Astrocyte of the cerebellum (primary cell): ENCODE measurements around the gene OGA.

Source experiments
- DNase-seq: peaks from one replicate; pipeline ENCODE4 v3.0.0-alpha.2; 2011; ENCODE audit warnings: low read depth
- H3K4me3 ChIP-seq: 2 replicates; pipeline ENCODE4 v1.5.1; 2011; ENCODE audit warnings: mild to moderate bottlenecking, low read depth, low read length, moderate library complexity
- in situ Hi-C: cut with HindIII; loops from 2 replicates; pipeline ENCODE4 v1.10.0; 2017; ENCODE audit warnings: low sequenced_read_pairs
- TF ChIP-seq, protein P1 (sequence below): IDR thresholded peaks from 2 replicates; pipeline ENCODE4 v1.5.1; 2012; ENCODE audit warnings: low read length, low read depth, moderate library complexity, mild to moderate bottlenecking; ENCODE audit errors: missing control alignments

The OGA gene

GRCh38 chr10:101841826-101842225 lies 23.6 kb upstream of the OGA start:
- H3K4me3 ChIP-seq = no peak overlapping the region
- in situ Hi-C loops = no loop called here
- TF ChIP-seq, protein P1, sequence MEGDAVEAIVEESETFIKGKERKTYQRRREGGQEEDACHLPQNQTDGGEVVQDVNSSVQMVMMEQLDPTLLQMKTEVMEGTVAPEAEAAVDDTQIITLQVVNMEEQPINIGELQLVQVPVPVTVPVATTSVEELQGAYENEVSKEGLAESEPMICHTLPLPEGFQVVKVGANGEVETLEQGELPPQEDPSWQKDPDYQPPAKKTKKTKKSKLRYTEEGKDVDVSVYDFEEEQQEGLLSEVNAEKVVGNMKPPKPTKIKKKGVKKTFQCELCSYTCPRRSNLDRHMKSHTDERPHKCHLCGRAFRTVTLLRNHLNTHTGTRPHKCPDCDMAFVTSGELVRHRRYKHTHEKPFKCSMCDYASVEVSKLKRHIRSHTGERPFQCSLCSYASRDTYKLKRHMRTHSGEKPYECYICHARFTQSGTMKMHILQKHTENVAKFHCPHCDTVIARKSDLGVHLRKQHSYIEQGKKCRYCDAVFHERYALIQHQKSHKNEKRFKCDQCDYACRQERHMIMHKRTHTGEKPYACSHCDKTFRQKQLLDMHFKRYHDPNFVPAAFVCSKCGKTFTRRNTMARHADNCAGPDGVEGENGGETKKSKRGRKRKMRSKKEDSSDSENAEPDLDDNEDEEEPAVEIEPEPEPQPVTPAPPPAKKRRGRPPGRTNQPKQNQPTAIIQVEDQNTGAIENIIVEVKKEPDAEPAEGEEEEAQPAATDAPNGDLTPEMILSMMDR = no peak
- DNase-seq = no peak

GRCh38 chr10:101840741-101841453 lies 22.7 kb upstream of the OGA start:
- TF ChIP-seq, protein P1 = peak; percentile 97
- peak overlapping the region; percentile 32 for H3K4me3 ChIP-seq
- in situ Hi-C loops = no loop called here
- DNase-seq = peak; percentile 63

DNA sequence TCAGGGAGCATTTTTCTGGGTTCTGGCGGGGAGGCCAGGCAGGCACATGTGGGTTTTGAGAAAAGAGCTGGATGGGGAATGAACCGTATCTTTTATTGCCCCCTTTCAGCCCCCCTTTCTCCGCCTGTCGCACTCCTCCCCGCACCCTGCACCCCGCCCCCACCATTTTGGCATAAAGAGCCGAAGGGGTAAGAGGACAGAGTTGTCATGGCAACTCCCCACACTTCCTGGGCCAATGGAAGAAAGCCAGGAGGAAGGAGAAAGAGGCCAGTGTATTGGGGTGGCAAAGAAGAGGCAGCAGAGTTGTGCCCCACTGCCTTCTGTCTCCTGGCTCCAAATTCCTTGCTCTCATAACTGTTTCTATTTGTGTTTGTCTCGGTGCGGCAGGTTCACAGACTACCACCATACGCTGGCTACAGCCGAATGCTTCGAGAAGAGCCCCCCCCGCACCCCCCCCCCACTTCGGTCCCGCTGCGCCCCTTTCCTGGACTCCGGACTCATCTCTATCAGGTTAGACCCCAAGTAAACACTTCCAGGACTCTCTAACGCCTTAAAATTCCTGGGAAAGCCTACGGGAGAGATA lies 21.9 kb upstream of the OGA start:
- DNase-seq = no peak
- TF ChIP-seq, protein P1 = no peak
- in situ Hi-C loops = no loop called here
- H3K4me3 ChIP-seq = peak overlapping the region; percentile 27

DNA sequence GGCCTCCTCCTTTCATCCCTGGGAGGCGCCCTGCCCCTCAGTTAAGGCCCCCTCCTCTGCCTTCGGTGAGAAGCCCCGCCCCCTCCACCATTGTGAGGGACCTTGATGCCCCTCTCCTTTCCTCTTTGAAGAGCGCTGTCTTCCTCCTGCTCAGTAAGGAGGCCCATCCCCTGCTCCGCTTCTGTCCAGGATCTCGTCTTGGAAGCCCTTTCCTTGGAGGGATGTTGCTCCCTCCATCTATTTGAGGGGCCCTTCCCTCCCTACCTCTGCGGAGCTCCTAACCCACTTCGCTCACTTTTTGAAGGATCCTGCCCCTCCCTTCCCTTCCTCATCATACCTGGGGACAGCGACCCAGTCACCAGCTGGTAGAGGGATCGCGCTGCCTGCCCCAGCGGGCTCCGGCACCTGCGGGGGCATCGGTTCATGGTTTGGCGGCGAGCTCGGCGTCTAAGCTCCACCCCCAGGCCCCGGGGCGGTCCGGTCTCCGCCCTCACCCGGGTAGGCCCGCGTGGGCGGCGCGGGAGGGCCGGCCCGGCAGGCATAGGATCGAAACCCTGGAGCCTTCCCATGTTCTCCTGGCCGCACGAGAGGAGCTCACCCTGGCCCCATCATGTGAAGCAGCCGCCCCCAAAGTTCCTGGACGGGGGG lies 21.3 kb upstream of the OGA start:
- DNase-seq = no peak
- H3K4me3 ChIP-seq = peak overlapping the region; percentile 27
- in situ Hi-C loops = no loop called here
- TF ChIP-seq, protein P1 = no peak

DNA sequence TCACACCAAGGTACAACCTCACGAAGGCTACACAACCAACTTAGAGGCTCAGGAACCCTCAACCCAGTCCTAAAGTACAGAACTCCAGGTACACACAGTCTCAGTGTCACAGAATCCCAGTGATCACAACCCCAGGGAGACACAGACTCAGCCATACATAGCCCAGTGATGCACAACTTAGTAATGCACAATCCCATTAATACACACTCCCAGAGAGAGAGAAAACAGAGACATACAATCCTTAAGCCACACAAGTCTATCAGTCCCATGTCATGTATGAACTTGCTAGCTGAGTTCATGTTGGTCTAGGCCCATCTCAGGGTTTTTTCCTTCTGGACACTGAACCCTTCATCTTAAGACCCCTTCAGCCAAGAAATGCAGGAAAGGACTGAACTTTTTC lies 20.8 kb upstream of the OGA start:
- TF ChIP-seq, protein P1 = no peak
- H3K4me3 ChIP-seq = no peak overlapping the region
- in situ Hi-C loops = no loop called here
- DNase-seq = no peak

DNA sequence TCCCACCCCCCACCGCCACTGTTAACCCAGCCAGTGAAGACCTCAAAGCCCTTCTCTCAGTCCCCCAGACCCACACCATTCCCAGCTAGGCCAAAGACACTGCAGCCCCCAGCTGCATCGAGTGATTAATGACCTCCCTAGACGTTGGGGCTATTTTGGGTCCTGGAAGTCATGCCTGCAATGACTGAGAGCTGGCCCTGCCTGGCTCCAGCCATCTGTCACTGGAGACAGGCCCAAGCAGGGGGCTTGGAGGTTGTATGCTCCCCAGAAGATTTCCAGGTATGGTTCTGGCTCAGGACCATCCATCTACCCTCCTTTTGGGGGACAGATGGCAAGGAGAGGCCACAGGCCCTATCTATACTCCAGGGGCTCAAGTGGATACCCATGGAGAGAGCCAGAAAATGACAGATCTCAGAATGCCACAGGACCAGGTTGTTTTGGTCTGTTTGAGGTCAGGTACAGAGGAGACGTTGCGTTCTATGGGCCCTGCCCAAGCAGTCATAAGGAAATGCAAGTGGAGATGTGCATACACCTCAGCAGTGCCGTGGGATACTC lies 20.2 kb upstream of the OGA start:
- no peak overlapping the region for H3K4me3 ChIP-seq
- no peak for DNase-seq
- TF ChIP-seq, protein P1 = no peak
- in situ Hi-C loops = no loop called here
